Measurements from ENCODE around the gene LRFN4.

Gene LRFN4

DNA sequence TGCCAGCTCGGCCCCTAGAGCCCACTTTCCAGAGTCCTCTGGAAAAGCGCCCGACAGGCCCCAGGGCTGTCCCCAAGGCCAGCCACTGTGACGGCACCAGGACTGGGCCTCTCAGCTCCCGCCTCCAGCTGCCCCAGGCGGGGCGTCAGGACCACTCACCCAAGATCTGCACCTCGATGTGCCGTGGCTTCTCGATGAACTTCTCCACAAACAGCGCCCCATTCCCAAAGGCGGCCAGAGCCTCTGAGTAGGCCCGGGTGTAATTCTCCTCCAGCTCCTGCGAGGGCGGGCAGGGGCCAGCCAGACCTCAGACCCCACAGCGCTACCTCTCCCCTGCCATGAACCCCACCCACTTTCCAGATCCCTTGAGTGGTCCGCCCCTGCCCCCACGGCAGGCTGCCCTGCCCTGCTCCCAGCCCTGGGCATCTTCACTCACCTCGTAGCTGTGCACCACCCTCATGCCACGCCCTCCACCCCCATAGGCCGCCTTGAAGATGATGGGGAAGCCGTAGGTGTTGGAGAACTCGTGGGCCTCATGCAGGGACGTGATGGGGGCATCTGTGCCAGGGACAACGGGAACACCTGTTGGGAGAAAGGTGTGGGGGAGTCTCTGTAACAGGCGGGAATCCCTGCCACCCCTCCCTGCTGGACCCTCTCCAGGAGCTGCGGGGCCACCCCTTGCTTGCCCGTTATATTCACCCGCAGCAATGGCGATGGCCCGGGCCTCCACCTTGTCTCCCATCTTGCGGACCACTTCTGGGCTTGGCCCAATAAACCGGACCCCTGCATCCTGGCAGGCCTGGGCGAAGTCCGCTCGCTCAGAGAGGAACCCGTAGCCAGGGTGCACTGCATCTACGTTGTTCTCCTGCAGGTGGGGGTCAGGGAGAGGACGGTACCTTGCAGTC is 14.0 kb downstream of the LRFN4 start:
- Mint-ChIP-seq H3K27ac (no peak overlapping the region), H3K27me3 (no peaks in the 10 kb centered on the region), H3K4me1 (peaks cover 15% of the 10 kb centered on the region), H3K4me3 (no peak overlapping the region), H3K9me3 (no peaks in the 10 kb centered on the region)
- ATAC-seq (no peak), DNase-seq (no peak)

DNA sequence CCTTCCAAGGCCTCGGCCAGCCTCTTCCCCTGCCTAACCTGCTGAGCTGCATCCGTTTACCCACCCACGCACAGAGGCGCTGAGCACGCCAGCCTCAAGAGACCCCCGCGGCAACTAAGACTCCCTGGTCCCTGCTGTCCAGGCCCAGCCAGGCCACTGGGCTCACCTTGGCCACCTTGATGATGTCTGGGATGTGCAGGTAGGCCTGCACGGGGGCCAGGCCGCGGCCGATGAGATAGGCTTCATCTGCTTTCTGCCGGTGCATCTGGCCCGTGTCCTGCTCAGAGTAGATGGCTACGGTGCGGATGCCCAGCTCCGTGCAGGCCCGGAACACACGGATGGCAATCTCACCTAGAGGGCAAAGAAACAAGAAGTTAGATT is 14.6 kb downstream of the LRFN4 start:
- DNase-seq (no peak), ATAC-seq (no peak)
- no peaks in the 10 kb centered on the region for H3K27me3 Mint-ChIP-seq
- H3K4me3 Mint-ChIP-seq = no peak overlapping the region
- peaks cover 15% of the 10 kb centered on the region for H3K4me1 Mint-ChIP-seq
- H3K9me3 Mint-ChIP-seq = no peaks in the 10 kb centered on the region
- H3K27ac Mint-ChIP-seq = no peak overlapping the region

DNA sequence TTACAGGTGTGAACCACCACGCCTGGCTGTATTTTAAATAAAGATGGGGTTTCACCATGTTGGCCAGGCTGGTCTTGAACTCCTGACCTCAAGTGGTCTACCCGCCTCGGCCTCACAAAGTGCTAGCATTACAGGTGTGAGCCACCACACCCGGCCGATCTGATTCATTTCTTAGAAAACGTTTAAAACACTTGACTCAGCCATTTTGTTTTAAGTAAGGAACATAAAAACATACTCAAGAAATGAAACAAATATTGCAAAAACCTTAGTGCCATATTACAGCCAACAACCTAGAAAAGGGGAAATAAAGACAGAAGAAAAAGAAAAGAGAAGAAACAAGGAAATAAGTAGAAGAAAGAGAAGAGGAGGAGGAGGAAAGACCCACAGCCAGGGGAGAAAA is 17.4 kb downstream of the LRFN4 start:
- Mint-ChIP-seq H3K4me3 (no peak overlapping the region), H3K9me3 (no peaks in the 10 kb centered on the region), H3K27ac (no peak overlapping the region), H3K4me1 (peaks cover 5% of the 10 kb centered on the region), H3K27me3 (no peaks in the 10 kb centered on the region)
- DNase-seq = no peak
- ATAC-seq = no peak

DNA sequence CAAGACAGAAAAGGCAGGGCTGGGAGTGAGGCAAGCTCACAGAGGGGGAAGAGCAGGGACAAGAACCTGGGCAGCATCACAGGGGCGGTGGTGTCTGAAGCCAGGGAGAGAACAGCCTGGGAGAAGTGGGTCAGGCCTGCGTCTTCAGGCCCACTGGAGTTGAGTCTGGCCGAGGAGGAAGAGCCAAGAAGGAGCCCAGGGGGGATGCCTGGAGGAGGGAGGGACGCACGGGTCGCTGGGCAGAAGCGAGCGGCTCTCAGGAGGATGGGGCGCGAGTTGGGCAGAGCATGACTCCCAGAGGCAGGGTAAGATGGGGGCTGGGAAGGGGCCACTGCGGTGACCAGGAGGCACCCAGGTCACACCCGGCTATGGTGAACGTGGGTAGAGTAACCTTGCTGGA is 18.5 kb downstream of the LRFN4 start:
- Mint-ChIP-seq H3K4me3 (no peak overlapping the region), H3K27ac (no peak overlapping the region), H3K27me3 (no peaks in the 10 kb centered on the region), H3K9me3 (no peaks in the 10 kb centered on the region), H3K4me1 (peaks cover 5% of the 10 kb centered on the region)
- ATAC-seq (no peak), DNase-seq (no peak)

DNA sequence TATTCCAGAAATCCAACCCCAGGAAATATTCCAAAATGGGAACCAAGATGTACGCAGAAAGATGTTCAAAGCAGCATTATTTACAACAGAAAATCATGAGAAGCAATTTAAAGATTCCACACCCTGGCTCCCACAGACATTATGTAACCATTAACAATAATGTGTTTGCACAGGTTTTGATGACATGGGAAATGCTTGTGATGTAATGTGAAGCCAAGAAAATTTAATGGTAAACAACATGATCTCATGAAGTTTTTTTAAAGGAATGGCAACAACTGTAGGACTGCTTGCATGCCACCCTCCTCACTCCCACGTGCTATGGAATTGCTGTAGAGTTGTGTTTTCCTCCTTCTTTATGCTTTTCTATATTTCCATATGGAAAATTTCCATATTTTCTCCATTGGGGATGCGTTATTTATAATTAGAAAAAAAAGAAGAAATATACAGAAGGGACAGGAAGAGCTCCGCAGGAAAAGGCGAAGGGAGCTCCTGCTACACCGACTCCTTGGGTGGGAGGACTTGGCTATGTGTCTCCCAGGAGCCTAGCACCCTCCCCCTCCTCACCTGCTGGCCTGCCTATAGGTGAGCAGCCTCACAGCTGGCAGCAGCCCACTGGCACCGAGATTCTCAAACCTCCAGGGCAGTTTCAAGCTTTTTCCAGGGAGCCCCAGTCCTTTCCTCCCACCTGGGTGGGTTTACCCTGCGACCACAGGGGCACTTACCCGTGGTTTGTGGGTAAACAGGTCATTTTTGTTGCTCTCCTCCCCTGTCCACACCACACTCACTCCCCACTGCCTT is 20.9 kb downstream of the LRFN4 start:
- Mint-ChIP-seq H3K4me1 (peaks cover 21% of the 10 kb centered on the region), H3K27ac (no peak overlapping the region), H3K4me3 (no peak overlapping the region), H3K27me3 (peaks cover 4% of the 10 kb centered on the region), H3K9me3 (no peaks in the 10 kb centered on the region)
- ATAC-seq (no peak), DNase-seq (no peak)

DNA sequence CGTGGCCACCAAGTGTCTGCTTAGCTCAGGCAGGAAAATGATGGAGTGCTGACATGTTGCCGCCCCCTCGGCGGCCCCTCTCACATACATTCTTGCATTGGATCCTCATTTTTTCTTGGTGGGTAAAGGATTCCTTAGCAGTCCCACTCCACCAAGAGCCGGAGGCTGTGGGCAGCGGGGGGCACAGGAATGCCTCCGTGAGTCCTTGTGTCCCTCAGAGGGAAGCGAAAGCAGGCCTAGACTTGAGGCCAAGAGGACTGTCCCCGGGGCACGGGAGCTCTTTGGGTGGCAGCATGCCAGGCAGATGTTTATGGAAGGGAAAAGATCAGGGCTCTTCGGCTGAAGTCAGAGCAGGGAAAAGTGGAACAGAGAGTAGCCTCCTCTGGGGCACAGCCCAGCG is 21.6 kb downstream of the LRFN4 start:
- peaks cover 28% of the 10 kb centered on the region for H3K4me1 Mint-ChIP-seq
- no peak overlapping the region for H3K4me3 Mint-ChIP-seq
- ATAC-seq (no peak), DNase-seq (no peak)
- H3K27ac Mint-ChIP-seq = peak overlapping the region in 1 of 2 donors; percentile 64
- H3K27me3 Mint-ChIP-seq = peaks cover 6% of the 10 kb centered on the region
- H3K9me3 Mint-ChIP-seq = no peaks in the 10 kb centered on the region

DNA sequence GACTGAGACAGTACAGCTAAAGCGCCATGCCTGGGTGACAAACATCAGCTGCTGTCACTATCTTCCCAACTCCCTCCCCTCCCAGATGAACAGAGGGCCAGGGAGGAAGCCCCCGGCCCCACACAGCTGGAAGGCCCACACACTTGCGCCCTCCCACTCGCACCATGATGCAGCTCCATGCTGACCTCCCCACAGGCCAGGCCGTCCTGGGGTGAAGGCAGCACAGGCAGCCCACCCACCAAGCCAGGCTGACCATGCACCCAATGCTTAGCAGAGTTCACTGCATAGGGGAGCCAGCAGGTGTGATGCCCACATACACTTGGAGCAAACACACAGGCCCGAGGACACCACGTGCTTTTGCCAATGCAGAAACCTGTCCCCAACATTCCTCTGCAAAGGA is 22.1 kb downstream of the LRFN4 start:
- no peak overlapping the region for H3K27ac Mint-ChIP-seq
- H3K4me1 Mint-ChIP-seq = peaks cover 29% of the 10 kb centered on the region
- H3K4me3 Mint-ChIP-seq = no peak overlapping the region
- H3K27me3 Mint-ChIP-seq = peaks cover 6% of the 10 kb centered on the region
- no peaks in the 10 kb centered on the region for H3K9me3 Mint-ChIP-seq
- ATAC-seq = no peak
- DNase-seq = no peak

DNA sequence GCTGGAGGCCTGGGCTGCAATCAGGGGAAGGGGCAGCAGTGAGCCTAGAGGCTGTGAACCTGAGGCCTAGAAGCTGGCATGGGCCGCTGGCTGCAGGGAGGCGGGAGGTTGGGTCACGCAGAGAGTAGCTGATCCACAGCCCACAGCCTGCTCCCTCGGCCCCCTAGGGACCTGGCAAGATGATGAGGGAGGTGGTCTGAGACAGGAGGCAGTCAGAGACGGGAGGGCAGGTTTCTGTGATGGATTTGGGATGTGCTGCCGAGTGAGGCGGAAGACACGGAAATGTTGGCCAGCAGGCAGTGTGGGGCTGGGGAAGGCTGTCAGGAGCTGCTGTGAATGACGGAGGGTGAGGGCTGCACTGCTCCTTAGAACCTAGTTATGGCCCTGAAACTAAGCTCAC is 22.7 kb downstream of the LRFN4 start:
- ATAC-seq (no peak), DNase-seq (no peak)
- Mint-ChIP-seq H3K9me3 (no peaks in the 10 kb centered on the region), H3K27ac (no peak overlapping the region), H3K4me1 (peaks cover 29% of the 10 kb centered on the region), H3K27me3 (peaks cover 6% of the 10 kb centered on the region), H3K4me3 (no peak overlapping the region)

DNA sequence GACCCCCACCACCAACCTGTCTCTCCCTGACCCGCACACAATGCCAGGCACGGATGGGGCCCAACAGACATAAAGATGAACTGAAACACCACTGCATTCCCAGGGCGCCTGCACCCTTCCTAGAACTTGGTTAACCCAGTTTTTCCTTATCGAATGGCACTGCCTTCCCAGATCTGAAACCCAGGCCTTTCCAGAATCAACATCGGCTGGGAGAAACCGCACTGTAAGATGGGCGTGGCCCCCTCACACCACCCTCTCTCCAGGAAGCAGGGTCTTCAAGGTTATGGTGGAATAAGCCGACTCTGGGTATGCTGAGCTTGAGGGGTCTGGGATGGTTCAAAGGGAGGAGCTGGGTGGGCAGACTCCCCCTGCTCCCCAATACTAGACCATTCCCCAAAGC is 23.1 kb downstream of the LRFN4 start:
- Mint-ChIP-seq H3K27ac (no peak overlapping the region), H3K9me3 (no peaks in the 10 kb centered on the region), H3K4me1 (peaks cover 29% of the 10 kb centered on the region), H3K4me3 (no peak overlapping the region), H3K27me3 (peaks cover 6% of the 10 kb centered on the region)
- DNase-seq = no peak
- no peak for ATAC-seq

DNA sequence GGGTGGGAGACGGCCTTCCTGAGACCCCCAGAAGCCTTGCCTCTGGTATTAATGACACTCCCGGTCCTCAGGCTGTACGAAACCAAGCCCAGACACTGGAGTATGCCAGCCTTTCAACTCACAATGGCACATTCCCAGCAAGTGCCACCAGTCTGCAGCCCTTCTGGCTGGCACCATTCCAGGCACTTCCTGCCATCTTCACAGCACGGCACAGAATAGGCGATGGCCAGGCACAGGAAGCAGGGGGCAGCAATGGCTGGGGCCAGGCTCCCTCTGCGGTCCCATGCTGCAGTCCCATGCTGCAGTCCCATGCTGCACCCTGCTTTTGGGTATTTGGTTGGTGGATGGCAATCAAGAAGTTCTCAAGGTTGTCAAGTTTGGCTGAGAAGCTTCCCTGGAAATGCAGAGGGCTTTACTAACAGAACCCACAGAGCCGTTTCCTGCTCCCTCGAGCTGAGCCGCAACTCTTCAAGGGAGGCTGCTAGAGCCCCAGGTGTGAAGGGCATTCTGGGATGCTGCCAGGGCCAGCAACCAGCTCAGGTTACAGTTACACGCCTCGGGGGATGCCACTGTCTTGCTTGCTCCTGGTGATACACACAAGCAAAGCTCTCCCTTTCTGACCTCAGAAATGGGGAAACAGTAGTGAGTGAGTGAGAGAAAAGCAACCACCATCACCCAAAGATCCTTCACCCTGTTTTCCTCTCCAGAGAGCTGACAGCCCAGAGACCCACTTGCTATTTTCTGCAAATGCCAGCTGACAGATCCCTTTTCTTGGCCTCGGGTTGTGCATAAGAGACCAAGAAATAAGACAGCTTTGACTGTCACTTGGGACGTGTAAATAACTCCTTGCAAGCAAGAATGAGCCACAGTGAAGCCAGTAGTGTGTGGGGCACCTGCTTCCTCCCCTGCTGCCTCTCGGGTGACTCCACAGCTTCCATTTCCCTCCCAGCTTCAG is 23.9 kb downstream of the LRFN4 start:
- Mint-ChIP-seq H3K9me3 (no peaks in the 10 kb centered on the region), H3K27me3 (peaks cover 6% of the 10 kb centered on the region), H3K4me3 (no peak overlapping the region), H3K4me1 (peaks cover 29% of the 10 kb centered on the region), H3K27ac (no peak overlapping the region)
- DNase-seq = no peak
- no peak for ATAC-seq

DNA sequence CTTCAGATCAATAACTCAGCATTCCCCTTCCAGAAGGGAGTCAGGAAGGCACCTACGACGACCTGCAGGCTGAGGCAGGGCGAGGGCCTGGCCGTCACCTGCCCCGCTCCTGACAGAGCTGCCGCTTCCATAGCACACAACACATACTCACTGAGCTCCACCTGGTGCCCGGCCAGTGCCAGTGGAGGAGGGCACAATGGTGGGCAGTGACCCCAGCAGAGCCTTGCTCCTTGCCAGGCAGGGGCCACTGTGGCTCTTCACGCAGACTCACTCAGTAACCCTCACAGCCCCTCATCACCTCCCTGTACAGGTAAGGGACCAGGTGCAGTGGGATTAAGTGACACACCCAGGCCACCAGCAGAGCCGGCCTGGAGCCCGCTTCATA is 24.6 kb downstream of the LRFN4 start:
- H3K27me3 Mint-ChIP-seq = peaks cover 6% of the 10 kb centered on the region
- DNase-seq = no peak
- no peak for ATAC-seq
- no peak overlapping the region for H3K4me3 Mint-ChIP-seq
- H3K4me1 Mint-ChIP-seq = peaks cover 29% of the 10 kb centered on the region
- no peak overlapping the region for H3K27ac Mint-ChIP-seq
- no peaks in the 10 kb centered on the region for H3K9me3 Mint-ChIP-seq

DNA sequence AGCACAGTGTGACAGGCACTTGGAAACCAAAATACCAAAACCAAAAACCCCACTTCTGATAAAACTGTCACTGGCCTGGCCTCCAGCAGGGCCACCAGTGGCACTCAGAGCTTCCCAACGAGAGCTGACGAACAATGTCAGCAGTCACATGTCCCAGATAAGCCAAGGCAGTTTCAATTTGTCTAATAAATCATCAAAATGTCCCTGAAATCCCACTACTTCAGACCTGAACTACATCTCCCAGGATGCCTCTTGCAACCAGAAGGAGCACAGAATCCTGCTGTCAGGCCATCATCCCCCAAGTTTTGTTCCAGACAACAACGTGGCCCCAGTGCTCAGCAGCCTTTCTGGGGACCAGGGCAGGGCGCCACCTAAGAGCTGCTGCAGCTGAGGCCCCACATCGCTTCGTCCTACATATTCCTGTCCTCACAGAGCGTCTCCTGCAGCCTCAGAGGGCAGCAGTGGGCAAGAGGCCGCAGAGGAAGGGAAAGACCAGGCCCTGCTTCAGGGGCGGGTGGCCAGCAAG is 25.1 kb downstream of the LRFN4 start:
- Mint-ChIP-seq H3K27ac (no peak overlapping the region), H3K4me3 (no peak overlapping the region), H3K4me1 (peaks cover 29% of the 10 kb centered on the region)

DNA sequence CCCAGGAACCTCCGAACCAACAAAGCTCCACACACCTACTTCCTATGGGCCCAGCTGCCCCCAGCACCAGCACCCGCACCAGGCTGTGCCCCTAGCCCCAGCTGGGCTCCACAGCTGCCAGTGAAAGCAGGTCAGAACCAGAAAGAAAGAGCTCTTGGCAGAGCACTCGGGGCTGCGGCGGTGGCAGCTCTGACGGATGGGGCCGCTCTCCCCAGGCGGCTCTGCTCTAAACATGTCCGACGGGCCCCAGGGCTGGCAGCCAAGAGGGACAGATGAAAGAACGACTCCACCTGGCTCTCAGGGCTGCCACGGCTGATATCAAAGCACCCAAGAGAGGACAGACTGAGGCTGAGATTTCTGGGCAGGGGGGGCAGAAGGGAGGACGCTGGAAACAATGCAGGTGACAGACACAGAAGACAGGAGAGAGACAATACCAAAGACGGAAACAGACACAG is 25.7 kb downstream of the LRFN4 start:
- Mint-ChIP-seq H3K4me3 (no peak overlapping the region), H3K27ac (peak overlapping the region in 1 of 2 donors; percentile 77), H3K4me1 (peaks cover 29% of the 10 kb centered on the region), H3K9me3 (no peaks in the 10 kb centered on the region), H3K27me3 (peaks cover 6% of the 10 kb centered on the region)
- no peak for DNase-seq
- no peak for ATAC-seq

More for the DNA sequence above, 25.1 kb downstream of the LRFN4 start:
- Mint-ChIP-seq H3K9me3 (no peaks in the 10 kb centered on the region), H3K27me3 (peaks cover 6% of the 10 kb centered on the region)
- ATAC-seq = no peak
- no peak for DNase-seq

DNA sequence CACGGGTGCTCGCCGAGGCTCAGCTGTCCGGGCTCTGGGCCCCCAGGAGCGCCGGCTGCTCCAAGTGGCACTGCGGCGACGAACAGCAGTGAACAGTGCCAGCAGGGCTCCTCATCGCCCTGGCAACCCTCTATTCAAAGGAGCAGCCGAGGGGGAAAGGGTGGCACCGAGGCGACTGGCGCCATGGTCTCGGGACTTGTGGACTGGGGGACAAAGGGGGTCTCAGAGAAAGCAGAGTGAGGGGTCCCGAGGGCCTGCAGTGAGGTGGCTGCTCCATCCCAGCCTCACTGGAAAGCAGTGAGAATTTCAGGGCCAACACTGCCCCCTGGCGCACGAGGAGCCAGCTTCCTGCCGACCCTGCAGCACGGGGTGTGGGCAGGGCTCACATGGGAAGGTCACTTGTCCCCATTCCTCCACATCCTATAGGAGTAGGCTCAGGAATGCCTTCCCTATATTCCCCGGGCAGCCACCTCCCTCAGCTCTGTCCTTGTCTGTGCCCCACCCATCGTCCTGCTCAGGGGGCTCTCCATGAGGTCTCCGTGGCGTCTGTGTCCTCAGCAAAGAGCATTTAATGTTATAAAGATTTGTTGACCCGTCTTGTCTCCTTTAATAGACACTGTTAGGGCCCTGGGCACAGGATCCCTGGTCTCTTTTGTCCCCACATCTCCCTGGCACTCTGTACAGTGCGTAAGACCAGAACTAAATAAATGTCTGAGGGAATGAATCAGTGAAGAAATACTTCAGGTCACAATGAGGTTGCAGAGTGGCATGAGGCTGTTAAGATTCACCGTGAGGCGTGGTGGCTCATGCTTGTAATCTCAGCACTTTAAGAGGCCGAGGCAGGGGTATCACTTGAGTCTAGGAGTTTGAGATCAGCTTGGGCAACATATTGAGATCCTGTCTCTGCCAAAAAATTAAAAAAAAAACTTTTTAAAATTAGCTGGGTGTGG is 26.4 kb downstream of the LRFN4 start:
- peaks cover 29% of the 10 kb centered on the region for H3K4me1 Mint-ChIP-seq
- no peaks in the 10 kb centered on the region for H3K9me3 Mint-ChIP-seq
- H3K4me3 Mint-ChIP-seq = peak overlapping the region in 1 of 2 donors; percentile 25
- H3K27ac Mint-ChIP-seq = peak overlapping the region in 1 of 2 donors; percentile 55
- peak; percentile 83 for ATAC-seq
- peak; percentile 60 to 62 for DNase-seq
- H3K27me3 Mint-ChIP-seq = peaks cover 6% of the 10 kb centered on the region

Measured in stimulated activated naive CD8-positive, alpha-beta T cell treated with anti-CD3 and anti-CD28 coated beads, Interleukin-15, amount 100 ng/mL, for 72 hours (primary cell).